GM21717 (cell line): ENCODE measurements around the gene PCDHGA1.
"Not testable (repeated sequence)": the region's sequence is repeated elsewhere in the genome, so short reads cannot be mapped to it uniquely, and the experiment has no call there.

Experiments
- ATAC-seq: cut with Tn5 transposase; IDR thresholded peaks from one replicate; pipeline ENCODE4 v1.9.1; 2021; ENCODE audit warnings: mild to moderate bottlenecking, moderate library complexity; ENCODE audit not compliant: unreplicated experiment

The PCDHGA1 gene

DNA sequence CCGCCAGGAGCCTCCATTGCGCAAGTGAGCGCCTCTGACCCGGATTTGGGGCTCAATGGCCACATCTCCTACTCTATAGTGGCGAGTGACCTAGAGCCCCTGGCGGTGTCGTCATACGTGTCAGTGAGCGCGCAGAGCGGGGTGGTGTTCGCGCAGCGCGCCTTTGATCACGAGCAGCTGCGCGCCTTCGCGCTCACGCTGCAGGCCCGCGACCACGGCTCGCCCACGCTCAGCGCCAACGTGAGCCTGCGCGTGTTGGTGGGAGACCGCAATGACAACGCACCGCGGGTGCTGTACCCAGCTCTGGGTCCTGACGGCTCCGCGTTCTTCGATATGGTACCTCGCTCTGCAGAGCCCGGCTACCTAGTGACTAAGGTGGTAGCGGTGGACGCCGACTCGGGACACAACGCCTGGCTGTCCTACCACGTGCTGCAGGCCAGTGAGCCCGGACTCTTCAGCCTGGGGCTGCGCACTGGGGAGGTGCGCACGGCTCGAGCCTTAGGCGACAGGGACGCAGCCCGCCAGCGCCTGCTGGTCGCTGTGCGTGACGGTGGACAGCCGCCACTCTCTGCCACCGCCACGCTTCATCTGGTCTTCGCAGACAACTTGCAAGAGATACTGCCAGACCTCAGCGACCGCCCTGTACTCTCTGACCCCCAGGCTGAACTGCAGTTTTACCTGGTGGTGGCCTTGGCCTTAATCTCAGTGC, 79.4 kb downstream of the PCDHGA1 start:
- no peak for ATAC-seq

DNA sequence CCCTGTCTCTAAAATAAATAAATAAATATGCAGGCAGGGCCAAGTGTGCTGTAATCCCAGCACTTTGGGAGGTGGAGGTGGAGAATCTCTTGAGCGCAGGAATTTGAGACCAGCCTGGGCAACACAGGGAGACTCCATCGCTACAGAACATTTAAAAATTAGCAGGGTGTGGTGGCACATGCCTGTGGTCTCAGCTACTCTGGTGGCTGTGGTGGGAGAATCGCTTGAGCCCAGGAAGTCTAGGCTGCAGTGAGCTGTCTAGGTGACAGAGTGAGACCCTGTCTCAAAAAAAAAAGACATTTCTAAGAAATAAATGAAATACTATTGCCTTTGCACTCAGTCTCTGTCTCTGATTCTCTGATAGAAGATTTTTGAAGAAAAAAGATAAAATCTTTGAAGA, 81.3 kb downstream of the PCDHGA1 start:
- no peak for ATAC-seq

DNA sequence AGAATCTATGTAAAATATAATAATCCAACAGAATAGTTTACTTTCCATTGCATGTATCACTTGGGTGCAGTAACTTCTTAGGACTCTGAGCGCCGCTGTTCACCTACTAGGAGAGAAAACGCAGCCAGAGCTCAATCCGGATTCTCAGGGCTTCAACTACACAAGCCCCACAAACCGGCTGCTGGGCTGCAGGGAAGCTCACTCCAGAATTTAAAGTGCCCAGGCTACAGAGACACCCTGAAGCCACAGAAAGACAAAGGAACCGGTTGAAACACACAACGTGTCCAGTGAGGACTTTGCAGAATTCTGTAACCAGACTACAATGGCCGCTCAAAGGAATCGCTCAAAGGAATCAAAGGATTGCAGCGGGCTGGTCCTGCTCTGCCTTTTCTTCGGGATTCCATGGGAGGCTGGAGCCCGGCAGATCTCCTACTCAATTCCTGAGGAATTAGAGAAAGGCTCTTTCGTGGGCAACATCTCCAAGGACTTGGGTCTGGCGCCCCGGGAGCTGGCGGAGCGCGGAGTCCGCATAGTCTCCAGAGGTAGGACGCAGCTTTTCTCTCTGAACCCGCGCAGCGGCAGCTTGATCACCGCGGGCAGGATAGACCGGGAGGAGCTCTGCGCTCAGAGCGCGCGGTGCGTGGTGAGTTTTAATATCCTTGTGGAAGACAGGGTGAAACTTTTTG, 82.7 kb downstream of the PCDHGA1 start, which contains the start of gene PCDHGA10:
TSS of gene PCDHGA10 (plus strand) at position 134 of the 686 bp plus-strand sequence. CDS start at position 323, 189 bp downstream.
- peak; percentile 62 for ATAC-seq

DNA sequence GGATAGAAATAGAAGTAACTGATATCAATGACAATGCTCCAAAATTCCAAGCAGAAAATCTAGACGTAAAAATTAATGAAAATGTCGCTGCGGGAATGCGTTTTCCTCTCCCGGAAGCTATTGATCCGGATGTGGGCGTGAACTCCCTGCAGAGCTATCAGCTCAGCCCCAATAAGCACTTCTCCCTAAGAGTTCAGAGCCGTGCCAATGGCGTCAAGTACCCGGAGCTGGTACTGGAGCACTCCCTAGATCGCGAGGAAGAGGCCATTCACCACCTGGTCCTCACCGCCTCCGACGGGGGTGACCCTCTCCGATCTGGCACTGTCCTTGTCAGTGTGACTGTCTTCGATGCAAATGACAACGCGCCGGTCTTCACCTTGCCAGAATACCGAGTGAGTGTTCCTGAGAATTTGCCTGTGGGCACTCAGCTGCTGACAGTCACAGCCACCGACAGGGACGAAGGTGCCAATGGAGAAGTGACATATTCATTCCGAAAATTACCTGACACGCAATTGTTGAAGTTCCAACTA, 83.3 kb downstream of the PCDHGA1 start:
- ATAC-seq, result no peak

DNA sequence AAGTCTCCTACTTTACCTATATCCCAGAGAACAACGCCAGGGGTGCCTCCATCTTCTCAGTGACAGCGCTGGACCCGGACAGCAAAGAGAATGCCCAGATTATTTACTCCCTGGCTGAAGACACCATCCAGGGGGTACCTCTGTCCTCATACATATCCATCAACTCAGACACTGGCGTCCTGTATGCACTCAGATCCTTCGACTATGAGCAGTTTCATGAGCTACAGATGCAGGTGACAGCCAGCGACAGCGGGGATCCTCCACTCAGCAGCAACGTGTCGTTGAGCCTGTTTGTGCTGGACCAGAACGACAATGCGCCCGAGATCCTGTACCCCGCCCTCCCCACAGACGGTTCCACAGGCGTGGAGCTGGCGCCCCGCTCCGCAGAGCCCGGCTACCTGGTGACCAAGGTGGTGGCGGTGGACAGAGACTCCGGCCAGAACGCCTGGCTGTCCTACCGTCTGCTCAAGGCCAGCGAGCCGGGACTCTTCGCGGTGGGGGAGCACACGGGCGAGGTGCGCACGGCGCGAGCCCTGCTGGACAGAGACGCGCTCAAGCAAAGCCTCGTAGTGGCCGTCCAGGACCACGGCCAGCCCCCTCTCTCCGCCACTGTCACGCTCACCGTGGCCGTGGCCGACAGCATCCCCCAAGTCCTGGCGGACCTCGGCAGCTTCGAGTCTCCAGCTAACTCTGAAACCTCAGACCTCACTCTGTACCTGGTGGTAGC, 84.4 kb downstream of the PCDHGA1 start:
- ATAC-seq, result not testable (repeated sequence)

DNA sequence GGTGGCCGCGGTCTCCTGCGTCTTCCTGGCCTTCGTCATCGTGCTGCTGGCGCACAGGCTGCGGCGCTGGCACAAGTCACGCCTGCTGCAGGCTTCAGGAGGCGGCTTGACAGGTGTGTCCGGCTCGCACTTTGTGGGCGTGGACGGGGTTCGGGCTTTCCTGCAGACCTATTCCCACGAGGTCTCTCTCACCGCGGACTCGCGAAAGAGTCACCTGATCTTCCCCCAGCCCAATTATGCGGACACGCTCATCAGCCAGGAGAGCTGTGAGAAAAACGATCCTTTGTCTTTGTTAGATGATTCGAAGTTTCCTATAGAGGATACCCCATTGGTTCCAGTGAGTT, 84.9 kb downstream of the PCDHGA1 start:
- not testable (repeated sequence) for ATAC-seq

DNA sequence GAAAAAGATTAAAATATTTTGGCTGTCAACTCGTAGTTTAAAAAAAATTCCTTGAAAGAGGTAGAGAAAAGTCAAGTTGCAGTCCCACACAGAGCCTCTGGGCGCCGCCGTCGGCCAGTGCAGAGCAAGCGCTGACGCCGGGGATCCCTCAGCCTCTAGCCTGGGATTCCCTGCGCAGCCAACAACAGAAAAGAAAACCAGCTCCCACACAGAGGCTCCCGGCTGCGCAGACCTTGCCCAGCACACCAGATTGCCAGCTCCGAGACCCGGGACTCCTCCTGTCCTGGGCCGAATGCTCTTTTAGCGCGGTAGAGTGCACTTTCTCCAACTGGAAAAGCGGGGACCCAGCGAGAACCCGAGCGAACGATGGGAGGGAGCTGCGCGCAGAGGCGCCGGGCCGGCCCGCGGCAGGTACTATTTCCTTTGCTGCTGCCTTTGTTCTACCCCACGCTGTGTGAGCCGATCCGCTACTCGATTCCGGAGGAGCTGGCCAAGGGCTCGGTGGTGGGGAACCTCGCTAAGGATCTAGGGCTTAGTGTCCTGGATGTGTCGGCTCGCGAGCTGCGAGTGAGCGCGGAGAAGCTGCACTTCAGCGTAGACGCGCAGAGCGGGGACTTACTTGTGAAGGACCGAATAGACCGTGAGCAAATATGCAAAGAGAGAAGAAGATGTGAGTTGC, 87.3 kb downstream of the PCDHGA1 start, which contains the start of gene PCDHGB7:
TSS of gene PCDHGB7 (plus strand) at position 184 of the 679 bp plus-strand sequence. CDS start at position 367, 183 bp downstream.
- ATAC-seq, result peak; percentile 70

DNA sequence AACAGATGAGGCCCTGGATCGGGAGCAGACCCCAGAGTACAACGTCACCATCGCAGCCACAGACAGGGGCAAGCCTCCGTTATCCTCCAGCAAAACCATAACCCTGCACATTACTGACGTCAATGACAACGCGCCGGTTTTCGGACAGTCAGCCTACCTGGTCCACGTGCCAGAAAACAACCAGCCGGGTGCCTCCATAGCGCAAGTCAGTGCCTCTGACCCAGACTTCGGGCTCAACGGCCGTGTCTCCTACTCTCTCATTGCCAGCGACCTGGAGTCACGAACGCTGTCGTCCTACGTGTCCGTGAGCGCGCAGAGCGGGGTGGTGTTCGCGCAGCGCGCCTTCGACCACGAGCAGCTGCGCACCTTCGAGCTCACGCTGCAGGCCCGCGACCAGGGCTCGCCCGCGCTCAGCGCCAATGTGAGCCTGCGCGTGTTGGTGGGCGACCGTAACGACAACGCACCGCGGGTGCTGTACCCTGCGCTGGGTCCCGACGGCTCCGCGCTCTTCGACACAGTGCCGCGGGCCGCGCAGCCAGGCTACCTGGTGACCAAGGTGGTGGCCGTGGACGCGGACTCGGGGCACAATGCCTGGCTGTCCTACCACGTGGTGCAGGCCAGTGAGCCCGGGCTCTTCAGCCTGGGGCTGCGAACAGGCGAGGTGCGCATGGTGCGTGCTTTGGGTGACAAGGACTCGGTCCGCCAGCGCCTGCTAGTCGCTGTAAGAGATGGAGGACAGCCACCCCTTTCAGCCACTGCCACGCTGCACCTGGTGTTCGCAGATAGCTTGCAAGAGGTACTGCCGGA, 89.0 kb downstream of the PCDHGA1 start:
- no peak for ATAC-seq

DNA sequence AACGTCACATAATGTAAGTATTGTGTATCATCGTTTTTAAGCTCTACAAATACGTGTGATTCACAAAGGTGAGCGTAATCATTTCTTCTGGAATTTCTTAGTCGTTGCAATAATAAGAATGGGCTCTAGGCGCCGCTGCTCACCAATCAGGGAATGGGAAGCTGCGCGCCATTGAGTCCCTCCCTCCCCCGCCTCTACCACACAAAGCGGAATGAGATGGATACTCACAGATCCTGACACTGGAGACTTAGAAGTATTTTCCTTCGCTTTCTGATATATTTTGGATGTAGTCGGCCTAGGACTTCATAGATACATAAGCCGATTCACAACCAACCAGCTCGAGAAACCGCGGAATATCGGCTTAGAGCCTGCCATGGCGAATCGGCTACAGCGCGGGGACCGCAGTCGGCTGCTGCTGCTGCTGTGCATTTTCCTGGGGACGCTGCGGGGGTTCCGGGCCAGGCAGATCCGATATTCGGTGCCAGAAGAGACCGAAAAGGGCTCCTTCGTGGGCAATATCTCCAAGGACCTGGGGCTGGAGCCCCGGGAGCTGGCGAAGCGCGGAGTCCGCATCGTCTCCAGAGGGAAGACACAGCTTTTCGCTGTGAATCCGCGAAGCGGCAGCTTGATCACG, 90.7 kb downstream of the PCDHGA1 start, which contains the start of gene PCDHGA11:
TSS of gene PCDHGA11 (plus strand) at position 197 of the 634 bp plus-strand sequence. CDS start at position 374, 177 bp downstream.
- ATAC-seq, result peak; percentile 76

DNA sequence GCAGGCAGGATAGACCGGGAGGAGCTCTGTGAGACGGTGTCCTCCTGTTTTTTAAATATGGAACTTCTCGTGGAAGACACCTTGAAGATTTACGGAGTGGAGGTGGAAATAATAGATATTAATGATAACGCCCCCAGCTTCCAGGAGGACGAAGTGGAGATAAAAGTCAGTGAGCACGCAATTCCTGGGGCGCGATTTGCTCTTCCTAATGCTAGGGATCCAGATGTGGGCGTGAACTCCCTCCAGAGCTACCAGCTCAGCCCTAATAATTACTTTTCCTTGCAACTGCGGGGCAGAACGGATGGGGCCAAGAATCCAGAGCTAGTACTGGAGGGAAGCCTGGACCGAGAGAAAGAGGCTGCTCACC, 91.2 kb downstream of the PCDHGA1 start:
- no peak for ATAC-seq

DNA sequence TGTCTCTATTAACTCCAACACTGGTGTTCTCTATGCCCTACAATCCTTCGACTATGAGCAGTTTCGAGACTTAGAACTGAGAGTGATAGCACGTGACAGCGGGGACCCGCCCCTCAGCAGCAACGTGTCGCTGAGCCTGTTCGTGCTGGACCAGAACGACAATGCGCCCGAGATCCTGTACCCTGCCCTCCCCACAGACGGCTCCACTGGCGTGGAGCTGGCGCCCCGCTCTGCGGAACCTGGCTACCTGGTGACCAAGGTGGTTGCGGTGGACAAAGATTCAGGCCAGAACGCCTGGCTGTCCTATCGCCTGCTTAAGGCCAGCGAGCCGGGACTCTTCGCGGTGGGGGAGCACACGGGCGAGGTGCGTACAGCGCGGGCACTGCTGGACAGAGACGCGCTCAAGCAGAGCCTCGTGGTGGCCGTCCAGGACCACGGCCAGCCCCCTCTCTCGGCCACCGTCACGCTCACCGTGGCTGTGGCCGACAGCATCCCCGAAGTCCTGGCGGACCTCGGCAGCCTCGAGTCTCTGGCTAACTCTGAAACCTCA, 92.5 kb downstream of the PCDHGA1 start:
- no peak for ATAC-seq

DNA sequence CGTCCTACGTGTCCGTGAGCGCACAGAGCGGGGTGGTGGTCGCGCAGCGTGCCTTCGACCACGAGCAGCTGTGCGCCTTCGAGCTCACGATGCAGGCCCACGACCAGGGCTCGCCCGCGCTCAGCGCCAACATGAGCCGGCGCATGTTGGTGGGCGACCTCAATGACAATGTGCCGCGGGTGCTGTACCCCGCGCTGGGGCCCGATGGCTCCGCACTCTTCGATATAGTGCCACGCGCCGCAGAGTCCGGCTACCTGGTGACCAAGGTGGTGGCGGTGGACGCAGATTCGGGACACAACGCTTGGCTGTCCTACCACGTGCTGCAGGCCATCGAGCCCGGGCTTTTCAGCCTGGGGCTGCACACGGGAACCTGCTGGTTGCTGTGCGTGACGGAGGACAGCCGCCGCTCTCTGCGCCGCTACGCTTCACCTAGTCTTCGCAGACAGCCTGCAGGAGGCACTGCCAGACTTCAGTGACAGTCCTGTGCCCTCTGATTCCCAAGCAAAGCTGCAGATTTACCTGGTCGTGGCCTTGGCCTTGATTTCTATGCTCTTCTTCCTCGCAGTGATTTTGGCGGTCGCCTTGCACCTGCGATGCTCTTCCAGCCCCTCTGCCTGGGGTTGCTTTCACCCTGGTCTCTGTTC, 97.6 kb downstream of the PCDHGA1 start:
- ATAC-seq, result no peak

DNA sequence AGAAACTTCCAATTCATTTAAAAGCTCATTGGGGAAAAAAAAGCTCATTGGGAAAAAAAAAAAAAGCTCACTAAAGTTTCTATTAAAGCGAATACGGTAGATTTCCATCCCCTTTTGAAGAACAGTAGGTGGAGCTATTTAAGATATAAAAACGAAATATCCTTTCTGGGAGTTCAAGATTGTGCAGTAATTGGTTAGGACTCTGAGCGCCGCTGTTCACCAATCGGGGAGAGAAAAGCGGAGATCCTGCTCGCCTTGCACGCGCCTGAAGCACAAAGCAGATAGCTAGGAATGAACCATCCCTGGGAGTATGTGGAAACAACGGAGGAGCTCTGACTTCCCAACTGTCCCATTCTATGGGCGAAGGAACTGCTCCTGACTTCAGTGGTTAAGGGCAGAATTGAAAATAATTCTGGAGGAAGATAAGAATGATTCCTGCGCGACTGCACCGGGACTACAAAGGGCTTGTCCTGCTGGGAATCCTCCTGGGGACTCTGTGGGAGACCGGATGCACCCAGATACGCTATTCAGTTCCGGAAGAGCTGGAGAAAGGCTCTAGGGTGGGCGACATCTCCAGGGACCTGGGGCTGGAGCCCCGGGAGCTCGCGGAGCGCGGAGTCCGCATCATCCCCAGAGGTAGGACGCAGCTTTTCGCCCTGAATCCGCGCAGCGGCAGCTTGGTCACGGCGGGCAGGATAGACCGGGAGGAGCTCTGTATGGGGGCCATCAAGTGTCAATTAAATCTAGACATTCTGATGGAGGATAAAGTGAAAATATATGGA, 100.2 kb downstream of the PCDHGA1 start, which contains the start of gene PCDHGA12:
TSS of gene PCDHGA12 (plus strand) at position 176 of the 782 bp plus-strand sequence. CDS start at position 429, 253 bp downstream.
- peak; percentile 93 for ATAC-seq

DNA sequence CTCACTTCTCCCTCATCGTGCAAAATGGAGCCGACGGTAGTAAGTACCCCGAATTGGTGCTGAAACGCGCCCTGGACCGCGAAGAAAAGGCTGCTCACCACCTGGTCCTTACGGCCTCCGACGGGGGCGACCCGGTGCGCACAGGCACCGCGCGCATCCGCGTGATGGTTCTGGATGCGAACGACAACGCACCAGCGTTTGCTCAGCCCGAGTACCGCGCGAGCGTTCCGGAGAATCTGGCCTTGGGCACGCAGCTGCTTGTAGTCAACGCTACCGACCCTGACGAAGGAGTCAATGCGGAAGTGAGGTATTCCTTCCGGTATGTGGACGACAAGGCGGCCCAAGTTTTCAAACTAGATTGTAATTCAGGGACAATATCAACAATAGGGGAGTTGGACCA, 101.0 kb downstream of the PCDHGA1 start:
- ATAC-seq, result peak; percentile 34

DNA sequence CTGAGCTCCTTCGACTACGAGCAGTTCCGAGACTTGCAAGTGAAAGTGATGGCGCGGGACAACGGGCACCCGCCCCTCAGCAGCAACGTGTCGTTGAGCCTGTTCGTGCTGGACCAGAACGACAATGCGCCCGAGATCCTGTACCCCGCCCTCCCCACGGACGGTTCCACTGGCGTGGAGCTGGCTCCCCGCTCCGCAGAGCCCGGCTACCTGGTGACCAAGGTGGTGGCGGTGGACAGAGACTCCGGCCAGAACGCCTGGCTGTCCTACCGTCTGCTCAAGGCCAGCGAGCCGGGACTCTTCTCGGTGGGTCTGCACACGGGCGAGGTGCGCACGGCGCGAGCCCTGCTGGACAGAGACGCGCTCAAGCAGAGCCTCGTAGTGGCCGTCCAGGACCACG, 102.0 kb downstream of the PCDHGA1 start:
- not testable (repeated sequence) for ATAC-seq

DNA sequence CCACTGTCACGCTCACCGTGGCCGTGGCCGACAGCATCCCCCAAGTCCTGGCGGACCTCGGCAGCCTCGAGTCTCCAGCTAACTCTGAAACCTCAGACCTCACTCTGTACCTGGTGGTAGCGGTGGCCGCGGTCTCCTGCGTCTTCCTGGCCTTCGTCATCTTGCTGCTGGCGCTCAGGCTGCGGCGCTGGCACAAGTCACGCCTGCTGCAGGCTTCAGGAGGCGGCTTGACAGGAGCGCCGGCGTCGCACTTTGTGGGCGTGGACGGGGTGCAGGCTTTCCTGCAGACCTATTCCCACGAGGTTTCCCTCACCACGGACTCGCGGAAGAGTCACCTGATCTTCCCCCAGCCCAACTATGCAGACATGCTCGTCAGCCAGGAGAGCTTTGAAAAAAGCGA, 102.4 kb downstream of the PCDHGA1 start:
- not testable (repeated sequence) for ATAC-seq

DNA sequence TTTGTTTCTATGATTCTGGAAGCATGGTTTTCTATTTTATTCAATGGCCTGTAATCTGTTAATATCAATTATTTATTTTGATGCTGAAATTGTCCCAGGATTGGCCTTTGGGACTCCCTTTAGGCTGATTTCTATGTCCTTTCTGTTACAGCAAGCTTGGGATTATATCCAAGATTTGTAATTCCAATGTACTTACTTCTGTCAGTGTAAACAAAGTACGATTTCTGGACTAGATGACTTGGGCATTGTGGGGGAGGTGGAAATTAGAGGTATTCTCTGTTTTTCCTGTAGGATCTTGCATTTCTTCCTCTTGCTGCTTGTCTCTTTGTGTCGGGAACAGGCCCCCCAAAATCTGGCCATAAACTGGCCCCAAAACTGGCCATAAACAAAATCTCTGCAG, 103.7 kb downstream of the PCDHGA1 start:
- ATAC-seq, result no peak

DNA sequence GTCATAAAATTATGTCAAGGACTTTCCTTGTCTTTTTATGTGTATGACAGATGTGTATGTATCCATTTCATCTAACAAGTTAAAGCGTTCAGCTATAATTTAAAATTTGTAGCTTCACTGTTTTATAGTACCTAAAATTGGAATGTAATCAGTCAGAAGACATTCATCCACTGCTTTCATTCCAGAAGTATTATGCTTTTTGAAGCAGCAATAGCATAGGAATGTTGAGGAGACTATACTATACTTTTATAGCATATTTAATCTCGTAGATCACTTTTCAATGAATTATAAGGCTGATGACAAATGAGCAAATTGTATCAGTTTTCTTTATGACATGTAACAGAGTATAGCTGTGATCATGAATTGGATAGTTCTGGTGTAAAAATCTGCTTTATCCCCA, 106.9 kb downstream of the PCDHGA1 start:
- no peak for ATAC-seq
